Endometrial microvascular endothelial cells (primary cell): ENCODE measurements around the gene ZIC4. TPM values are rescaled to one million over a fixed set of nuclear protein-coding genes. Genes with fewer than 3 reads are reported as not detected.

Experiments used
- in situ Hi-C: cut with HindIII; loops from 2 replicates; pipeline ENCODE4 v1.10.0; 2017; ENCODE audit warnings: low sequenced_read_pairs, low pct_unique_long_range_greater_than_20kb; ENCODE audit errors: inconsistent ontology term
- total RNA-seq: library from RNA; depleted of rRNA; stranded (reverse); fragments of >200 nt; gene quantifications from one replicate; pipeline ENCODE4 v1.2.3, GENCODE V29; 2015; ENCODE audit errors: inconsistent ontology term

Gene ZIC4
- not detected for total RNA-seq

DNA sequence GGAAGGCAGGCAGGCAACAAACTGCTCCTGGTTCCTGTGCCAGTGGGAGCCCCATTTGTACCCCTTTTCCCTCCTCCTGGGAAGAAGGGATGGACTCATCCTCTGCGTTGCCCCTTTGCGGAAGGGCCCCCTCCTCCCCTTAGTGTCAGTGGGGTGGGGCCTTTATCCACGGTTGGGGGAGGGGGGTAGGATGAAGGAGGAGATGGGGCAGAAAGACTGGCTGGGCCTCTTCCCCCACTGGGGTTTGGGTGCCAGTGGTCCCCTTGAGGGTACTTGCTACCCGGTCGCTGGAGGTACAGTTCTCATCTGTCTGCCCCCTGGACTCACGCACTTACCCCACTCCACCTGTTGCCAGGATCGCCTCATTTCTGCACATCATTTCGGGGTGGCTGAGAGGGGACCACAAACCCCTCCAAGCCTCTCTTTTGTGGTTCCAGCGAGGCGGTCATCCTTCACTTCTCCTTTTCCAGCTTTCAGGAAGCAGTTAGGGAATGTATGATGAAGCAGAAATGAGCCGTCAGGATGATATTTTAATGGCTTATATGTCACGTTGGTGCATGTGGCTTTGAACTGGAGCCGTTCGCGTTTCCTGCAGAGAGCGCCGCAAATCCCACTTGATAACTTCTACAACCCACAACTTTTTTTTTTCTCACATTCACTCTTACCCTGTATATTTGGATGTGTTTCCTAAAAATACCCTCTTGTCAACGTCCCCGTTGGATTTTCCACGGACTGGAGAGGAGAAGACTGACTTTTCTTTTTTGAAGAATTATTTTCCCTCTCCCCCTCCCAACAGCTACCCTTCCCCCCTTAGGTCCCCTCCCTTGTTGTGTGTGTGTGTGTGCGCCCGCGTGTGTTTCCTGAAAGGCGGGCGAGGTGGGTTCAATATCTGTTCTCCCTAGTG lies at the start of gene ZIC4:
Gene ZIC4, minus strand, starts transcription at position 516 of the 904 bp plus-strand sequence. CDS start 3,746 bp downstream, outside the sequence.
- in situ Hi-C loops, result no loop called here

DNA sequence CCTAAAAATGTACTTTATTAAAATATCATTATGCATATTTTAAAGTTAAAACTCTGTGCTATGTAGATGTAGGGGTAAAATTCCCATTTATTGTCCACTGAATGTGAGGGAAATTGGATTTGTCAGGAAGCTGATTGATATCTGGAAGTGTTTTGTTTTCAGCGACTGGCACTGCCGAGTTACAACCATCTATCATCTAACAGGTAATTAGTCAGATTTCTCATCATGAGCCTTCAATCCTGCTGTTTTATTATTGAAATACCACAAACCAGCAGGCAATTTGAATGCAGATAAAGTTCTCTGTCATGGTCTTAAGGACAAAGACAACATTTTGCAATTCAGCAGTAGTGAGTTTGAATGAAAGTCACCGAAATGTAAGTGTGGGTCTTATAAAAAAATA lies 43.3 kb upstream of the ZIC4 start:
- in situ Hi-C loops, result no loop called here

DNA sequence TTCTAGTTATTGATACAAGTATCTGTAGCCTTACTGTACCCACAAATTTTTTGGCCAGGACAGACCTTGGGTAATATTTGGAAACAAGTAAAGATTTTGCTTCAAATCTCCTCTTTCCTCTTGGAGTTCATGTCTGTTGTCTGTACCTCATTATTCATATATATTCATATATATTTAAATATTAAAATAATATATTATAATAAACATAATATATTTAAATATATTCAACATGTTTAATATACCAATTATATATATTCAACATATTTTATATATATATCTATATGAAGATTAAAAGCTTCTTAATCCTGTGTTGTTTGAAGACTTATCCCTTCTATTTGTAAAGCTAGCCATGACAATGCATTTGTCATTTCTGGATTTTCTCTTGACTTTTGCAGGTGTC lies 40.9 kb upstream of the ZIC4 start:
- in situ Hi-C loops, result no loop called here

DNA sequence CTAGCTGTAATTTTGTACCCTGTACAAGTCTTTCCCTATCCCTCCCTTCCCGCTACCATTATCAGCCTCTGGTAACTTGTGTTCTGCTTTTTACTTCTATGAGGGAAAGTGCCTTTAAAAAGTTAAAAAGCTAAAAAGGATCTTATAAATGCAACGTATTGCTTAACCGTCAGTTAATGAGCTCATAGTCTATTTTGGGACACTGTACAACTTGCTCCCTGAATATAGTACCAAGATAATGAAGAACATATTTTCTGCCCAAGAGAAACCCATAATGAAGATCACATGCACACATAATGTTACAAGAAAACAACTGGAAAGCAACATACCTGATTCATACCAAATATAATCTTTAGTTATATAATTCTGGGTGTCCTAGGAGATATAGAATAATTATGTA lies 25.4 kb upstream of the ZIC4 start:
- in situ Hi-C loops, result no loop called here

DNA sequence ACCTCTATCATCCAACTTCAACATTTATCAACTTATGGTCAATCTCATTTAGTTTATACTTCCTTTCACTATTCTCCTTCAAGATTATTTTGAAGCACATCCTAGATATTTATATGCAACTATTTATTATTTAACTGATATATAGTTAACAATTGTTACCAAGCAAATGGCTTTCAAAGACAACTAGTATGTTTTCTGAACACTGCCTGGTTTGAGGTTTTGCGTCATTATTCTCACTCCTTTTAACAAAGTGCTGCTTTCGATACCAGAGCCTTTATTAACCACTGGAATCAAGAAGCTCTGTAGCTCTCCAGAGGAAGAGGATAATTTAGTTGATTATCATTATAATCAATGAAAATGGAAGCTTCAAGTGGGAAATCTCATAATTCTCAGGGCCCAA lies 22.4 kb upstream of the ZIC4 start:
- in situ Hi-C loops, result no loop called here

DNA sequence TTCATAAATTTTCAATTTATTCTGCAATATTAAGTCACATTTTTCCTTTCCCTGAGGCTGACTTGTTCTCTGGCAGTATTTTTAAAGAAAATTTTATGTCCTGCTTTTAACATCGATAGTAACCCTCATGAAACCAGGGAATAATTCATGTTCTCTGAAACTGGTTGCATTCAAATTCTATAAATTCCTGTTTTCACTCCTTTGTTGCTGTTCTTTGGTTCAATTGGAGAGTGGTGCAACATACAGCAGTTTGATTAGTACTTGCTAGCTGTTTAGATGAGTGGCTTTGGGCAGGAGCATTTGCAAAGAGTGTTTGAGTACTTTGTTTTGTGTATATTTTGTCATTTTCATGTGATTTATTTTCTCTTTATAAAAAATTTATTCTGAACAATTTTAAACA lies 22.0 kb upstream of the ZIC4 start:
- in situ Hi-C loops, result no loop called here

DNA sequence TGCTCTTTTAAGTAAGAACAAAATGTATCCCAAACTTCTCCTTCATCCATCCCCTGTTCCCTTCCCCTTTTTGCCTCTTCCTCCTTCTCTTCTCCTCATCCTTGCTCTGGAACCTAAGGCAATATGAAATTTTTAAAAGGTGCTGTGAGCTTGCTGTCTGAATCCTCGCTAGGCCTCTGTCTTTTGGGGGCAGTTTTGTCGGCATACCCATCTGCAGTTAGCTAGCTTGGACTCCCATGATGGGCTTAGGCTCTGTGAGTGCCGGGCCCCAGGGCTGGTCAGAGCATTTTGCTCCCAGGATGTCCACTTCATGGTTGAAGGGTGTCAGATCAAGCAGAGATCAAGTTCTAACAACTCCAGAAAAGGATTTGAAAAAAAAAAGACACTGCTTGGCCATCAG lies 21.4 kb upstream of the ZIC4 start:
- in situ Hi-C loops, result no loop called here

DNA sequence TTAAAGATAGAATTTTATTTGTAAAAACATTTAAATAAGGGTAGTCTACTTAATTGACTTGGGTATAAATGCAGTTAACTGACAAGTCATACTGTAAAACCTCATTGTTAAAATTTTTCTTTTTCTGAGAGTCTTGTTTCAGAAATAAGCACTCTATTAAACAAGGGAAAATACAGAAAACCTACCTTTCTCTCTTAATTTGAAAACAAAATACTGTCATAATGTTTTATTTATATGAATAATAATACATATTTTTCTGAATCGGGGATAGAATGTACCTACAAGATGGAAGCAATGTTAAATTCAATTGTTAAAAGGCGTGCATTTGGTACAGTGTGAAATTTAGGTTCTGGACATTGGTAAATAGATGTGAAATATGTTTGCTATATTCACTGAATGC lies 20.6 kb upstream of the ZIC4 start:
- in situ Hi-C loops, result no loop called here

DNA sequence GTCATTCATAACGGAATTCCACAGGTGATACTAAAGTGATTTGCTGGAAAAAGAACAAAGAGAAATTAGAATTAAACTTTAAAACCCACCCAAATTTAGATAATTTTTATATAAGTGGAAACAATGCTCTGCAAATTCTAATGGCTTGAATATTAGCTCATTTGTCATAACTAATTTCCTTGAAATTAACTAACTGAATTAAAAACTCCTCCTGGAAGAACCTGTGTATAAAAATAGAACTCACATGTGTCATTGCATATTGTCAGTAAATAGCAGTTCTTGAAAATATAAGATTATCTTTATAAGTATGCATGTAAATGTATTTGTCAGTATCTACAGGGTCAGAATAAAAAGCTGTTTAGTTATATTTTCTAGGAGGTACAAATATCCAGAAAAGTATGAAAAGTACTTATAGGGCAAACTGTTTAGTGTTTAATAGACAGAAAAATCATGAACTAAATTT lies 19.1 kb upstream of the ZIC4 start:
- in situ Hi-C loops, result no loop called here

DNA sequence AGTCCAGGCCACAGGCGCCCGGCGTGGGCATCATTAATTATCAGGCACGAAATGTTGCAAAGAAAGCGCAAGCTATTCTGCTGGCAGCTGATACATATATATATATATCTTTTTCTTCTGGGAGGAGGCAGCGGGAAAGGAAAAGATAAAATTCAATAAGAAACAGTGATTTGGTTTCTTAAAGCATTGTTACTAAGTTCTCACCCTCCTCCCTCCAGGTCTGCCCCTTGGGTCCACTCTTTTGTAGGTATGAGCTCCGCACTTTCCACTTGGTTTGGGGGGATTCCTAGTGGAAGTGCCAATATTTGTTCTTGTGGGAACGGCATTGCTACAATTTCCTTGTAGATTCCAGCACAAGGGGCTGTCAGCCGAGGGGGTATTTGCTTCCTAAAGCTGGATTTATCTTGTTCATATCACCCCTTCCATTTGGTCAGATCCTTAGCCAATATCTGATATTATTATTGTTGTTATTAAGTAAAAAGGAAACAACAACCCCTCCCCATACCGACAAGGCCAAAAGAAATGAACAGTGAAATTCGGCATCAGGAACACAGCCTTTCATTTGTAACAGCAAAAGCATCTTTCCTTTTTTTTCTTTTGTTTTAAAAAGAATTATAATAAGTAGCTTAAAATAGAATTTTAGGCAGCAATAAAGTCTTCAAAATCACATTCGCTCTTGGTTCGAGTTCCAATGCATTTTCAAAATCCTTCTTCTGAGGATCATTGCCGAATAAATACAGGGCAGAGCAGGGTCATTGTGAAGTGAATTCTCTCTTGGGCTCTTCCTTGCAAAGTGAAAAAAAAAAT lies 18.4 kb upstream of the ZIC4 start:
- in situ Hi-C loops, result no loop called here

DNA sequence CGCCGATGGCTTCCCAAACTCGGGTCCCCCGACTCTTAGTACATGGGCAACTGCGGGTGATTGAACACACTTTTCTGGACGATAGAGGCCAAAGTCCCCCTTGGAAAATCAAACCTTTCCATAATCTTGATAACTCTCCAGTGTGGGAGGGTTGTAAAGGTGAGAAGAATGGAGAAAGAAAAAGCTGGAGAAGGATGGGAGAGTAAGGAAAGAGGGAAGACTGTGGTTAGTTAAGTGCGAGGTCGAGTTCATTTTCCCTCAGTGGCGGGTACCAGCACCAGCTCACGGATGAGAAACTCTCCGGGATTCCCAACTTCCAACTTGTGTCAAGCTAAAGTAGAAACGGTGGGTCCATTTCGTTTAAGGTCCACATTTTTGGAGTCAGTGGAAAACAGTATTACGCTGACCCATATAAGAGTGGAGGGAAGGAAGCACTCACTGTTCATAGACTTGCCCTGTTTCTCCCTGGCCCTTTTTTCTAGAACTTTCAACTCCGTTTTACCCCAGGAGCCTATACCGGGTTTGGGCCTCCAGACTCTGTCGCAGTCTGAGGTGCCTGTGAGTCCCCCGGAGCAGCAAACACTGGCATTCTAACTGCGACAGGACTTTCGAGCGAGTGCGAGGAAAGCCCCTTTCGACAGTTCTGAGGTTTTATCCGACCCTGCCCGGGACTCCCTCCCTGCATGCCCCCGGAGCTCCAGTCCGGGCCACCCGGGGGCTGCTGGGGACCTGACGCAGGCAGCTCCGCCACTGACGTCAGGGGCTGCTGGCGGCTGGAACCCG lies 17.6 kb upstream of the ZIC4 start:
- in situ Hi-C loops, result no loop called here

DNA sequence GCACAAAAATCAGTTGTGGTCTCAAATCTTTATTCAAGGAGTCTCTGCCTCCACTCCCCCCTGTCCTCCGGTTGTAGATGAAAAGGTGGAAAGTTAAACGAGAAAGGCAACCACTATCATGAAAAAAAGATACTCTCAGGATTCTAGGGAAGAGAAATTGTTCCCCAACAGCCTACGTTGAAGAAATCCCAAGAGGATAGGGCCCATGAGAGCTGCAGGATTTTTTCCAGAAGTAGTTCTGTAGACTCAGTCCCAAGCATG lies 17.1 kb upstream of the ZIC4 start:
- in situ Hi-C loops, result no loop called here

DNA sequence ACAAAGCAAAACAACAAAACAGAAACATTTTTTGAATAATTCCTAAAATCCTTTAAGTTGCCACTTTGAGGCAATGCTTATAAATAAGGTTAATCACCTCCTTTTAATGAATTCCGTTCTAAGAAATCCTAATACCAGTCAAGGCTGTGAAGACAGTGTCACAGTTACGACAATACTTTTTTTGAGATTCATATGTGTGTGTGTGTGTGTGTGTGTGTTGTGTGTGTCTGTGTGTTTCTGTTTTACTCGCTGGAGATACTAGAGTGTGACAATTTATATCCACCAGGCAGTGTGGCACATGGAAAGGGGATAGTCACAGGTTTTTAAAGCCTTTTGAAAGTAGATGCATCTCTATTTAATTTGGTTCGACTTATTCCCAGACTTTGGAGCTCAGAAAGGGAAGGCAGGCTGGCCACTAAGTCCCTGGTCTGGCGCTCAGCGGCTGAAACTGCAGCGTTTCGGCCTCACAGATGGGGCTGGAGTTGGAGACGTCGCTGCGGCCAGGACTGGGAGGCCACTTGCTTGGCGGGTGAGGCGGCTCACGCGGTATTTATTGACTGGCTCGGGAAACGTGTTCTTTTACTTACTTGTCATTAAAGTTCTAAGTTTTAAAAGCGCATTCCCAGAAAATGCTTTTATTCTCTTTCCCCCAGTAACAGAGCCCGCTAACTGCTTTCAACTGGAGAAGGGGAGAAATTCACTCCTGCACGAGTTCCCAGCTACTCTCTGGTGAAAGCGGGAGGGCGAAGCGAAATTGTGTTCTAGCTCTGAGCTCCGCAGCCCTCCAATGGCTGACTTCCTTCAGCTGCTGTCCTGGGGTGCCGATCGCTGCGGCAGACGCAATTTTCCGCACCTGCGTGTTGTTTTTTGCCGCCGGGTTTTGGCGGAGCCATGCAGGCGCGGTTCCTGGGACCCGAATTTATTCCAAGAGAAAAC lies 16.5 kb upstream of the ZIC4 start:
- in situ Hi-C loops, result no loop called here

DNA sequence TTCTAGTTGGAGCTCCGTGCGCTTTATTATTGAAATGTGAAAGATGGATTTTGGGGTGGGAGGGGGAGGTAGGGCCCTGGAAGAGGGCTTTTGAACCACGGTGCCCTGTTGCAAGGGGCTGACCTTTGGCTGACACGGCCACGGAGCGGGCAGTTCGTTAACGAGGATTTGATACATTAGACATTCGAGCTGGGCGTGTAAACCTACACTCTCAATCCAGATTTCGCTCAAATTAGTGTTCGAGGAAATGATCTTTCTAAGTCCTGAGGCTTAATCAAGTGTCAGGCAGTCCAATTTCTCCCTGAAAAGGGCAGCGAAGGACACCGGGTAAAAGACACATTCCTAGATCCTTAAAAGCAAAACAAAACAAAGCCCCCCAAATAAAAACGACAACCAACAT lies 15.9 kb upstream of the ZIC4 start:
- in situ Hi-C loops, result no loop called here

DNA sequence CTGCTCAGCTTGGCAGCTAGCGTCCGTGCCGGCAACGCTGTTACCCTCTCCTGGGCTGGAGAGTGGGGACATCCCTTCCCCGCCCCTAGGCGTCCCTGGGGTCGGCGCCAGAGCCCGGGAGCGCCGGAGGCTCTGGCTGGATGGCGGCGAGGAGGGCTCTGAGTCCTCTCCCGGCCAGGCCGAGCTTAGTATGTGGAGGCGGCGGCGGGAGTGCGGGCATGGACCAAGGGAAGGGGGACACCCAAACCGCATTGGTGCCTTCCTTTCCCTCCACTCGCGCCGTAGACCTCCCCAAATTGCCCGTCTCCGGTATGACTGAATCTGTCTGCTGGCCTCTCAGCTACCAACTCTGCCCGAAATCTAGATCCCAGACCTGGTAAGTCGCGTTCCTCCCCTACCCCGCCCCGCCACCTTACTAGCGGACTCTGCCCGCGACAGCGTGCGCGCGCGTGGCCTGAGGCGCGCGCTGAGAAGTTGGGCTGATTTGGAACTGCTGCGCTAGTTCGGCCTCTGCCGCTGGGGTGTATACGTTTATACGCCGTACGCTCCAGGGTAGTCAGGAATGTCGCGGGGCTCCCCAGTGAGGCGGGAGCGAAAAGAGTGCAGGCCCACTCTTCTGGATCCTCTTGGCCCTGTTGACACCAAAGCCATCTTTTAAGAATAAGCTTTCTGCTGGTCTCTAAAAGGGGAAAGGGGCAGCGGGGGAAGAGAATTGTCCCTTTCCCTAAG lies 15.0 kb upstream of the ZIC4 start:
- in situ Hi-C loops, result no loop called here

DNA sequence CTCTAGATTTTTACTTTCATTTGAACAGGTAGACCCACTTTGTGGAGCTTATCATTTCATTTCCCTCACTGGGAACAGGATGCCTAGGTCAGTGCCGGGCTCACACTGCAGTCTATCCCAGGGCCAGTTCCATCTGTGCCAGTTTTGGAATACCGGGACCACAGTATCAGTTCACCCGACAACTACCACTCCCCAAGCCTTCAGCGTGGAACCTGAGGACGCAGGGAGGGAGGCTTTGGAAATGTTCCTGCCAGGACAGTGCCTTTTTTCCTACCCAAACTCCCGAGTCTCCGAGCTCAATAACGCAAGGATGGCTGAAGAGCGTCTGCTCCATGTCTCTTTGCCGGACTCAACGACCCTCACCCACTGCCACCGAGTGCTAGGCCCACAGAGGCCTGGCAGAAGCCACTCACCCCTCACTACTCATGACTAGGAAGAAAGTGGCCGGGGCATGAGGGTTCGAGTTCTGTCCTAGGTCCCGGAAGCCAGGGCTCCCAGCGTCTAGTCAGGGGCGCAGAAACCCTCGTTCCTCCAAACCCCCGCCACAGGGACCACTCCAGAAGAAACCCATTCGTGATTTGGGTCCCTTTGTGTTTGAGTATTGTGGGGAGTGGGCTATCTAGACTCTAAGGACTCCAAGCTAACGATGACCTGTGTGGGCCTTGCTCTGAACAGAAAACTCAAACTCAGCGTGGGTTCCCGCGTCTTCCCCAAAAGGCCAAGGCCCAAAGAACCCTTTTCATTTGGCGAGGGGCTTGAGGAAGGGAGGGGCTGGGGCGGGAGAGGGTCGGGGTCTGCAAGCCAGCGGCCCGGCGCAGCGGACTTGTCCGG lies 14.2 kb upstream of the ZIC4 start:
- in situ Hi-C loops, result no loop called here

DNA sequence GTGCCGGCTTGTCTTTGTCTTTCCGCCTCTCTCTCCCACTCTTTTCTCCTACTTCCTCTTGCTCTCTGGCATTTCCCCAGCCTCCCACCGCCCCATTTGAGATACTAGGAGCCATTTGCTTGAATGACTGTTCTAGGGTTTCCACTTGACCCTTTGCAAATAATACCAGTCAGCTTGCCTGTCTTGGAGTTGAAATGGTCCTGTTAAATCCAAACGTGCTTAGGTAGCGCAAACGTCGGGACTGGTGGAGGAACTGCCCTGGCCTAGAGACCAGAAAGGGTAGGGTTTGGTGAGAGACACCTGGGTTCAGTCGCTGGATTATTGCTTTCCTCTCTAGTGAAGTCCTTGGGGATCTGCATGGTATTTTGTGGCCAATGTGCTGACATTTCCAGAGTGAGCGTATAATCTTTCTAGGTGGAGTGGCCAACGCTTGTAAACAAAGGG lies 13.5 kb upstream of the ZIC4 start:
- in situ Hi-C loops, result no loop called here
